H1 (cell line): ENCODE results near the gene RRP9. TPM values are rescaled to one million over a fixed set of nuclear protein-coding genes. Genes with fewer than 3 reads are reported as not detected.

Experiments
- CTCF ChIA-PET: fragments of 300-600 bp; sonication (Branson Sonifier 250); formaldehyde crosslinking; loops from one replicate; lab custom pipeline; 2021; ENCODE audit not compliant: partially characterized antibody; lab: Charles Lee
- POLR2A ChIA-PET: fragments of 300-600 bp; sonication (Branson Sonifier 250); formaldehyde crosslinking; loops from one replicate; lab custom pipeline; 2021; ENCODE audit warnings: inconsistent platforms; ENCODE audit not compliant: partially characterized antibody; lab: Charles Lee
- DNase-seq, 2 experiments: peaks; one replicate each; pipeline versions ENCODE4 v3.0.0 to v3.0.0-alpha.2; 2010 to 2022; ENCODE audit warnings: low spot score in 2 of 2, low read depth in 1 of 2, mixed read lengths in 1 of 2
- FAIRE-seq: peaks from 2 replicates; lab custom pipeline; 2011; peaks lifted over from hg19 to GRCh38; lab: Jason Lieb, UNC
- H2AFZ ChIP-seq: 2 replicates; pipeline ENCODE4 v1.8.1; 2012; ENCODE audit warnings: low read length, inconsistent platforms
- H2AK5ac ChIP-seq: 2 replicates; pipeline ENCODE4 v1.6.1; 2013; ENCODE audit warnings: low read depth, low read length
- H2BK120ac ChIP-seq: replicated peaks from 2 replicates; pipeline ENCODE3; 2013; ENCODE audit warnings: low read depth, low read length, inconsistent platforms
- H2BK12ac ChIP-seq: 2 replicates; pipeline ENCODE4 v1.6.1; 2013; ENCODE audit warnings: low read depth, low read length
- H2BK15ac ChIP-seq: 2 replicates; pipeline ENCODE4 v1.6.1; 2013; ENCODE audit warnings: low read length
- H2BK20ac ChIP-seq: 2 replicates; pipeline ENCODE4 v1.6.1; 2013; ENCODE audit warnings: low read length
- H2BK5ac ChIP-seq: 2 replicates; pipeline ENCODE4 v1.6.1; 2013; ENCODE audit warnings: low read depth, low read length
- H3K14ac ChIP-seq: 2 replicates; pipeline ENCODE4 v1.6.1; 2013; ENCODE audit warnings: inconsistent platforms; ENCODE audit not compliant: insufficient read length
- H3K18ac ChIP-seq: 2 replicates; pipeline ENCODE4 v1.6.1; 2013; ENCODE audit warnings: low read length; ENCODE audit errors: extremely low read depth
- H3K23ac ChIP-seq: 2 replicates; pipeline ENCODE4 v1.6.1; 2013; ENCODE audit warnings: inconsistent platforms; ENCODE audit not compliant: insufficient read length
- H3K23me2 ChIP-seq: 2 replicates; pipeline ENCODE4 v1.6.1; 2013; ENCODE audit warnings: low read depth, low read length
- H3K27ac ChIP-seq: 2 replicates; pipeline ENCODE4 v1.6.1; 2011; ENCODE audit warnings: low read depth, low read length, inconsistent platforms
- H3K27me3 ChIP-seq, 4 experiments: replicated peaks in 1 of 4; 1 replicate in 1 of 4; 2 replicates in 3 of 4; pipeline versions ENCODE4 v1.6.1 to v1.8.1; 2011 to 2013; ENCODE audit warnings: low read length in 3 of 4, mild to moderate bottlenecking in 3 of 4, inconsistent platforms in 2 of 4, mixed read lengths in 2 of 4, moderate library complexity in 1 of 4; ENCODE audit not compliant: control insufficient read depth in 3 of 4, insufficient read depth in 3 of 4; ENCODE audit errors: extremely low read depth in 1 of 4
- H3K36me3 ChIP-seq, 4 experiments: 2 replicates each; pipeline versions ENCODE4 v1.6.1 to v1.8.1; 2011 to 2013; ENCODE audit warnings: mild to moderate bottlenecking in 4 of 4, low read length in 3 of 4, moderate library complexity in 2 of 4, control low read depth in 1 of 4, inconsistent platforms in 1 of 4; ENCODE audit not compliant: insufficient read depth in 4 of 4, control insufficient read depth in 2 of 4
- H3K4ac ChIP-seq: replicated peaks from 2 replicates; pipeline ENCODE3; 2013; ENCODE audit warnings: low read length, low read depth, mixed read lengths, inconsistent platforms; ENCODE audit not compliant: insufficient read length
- H3K4me1 ChIP-seq, 4 experiments: replicated peaks in 1 of 4; 1 replicate in 1 of 4; 2 replicates in 3 of 4; pipeline versions ENCODE4 v1.6.1 to v1.8.1; 2011 to 2013; ENCODE audit warnings: low read length in 3 of 4, inconsistent platforms in 2 of 4, mixed read lengths in 1 of 4; ENCODE audit not compliant: insufficient read depth in 4 of 4, control insufficient read depth in 3 of 4
- H3K4me2 ChIP-seq, 2 experiments: 2 replicates each; pipeline versions ENCODE4 v1.6.1 to v1.8.1; 2011 to 2013; ENCODE audit warnings: low read depth in 2 of 2, low read length in 2 of 2, control low read depth in 1 of 2, inconsistent platforms in 1 of 2, mild to moderate bottlenecking in 1 of 2; ENCODE audit not compliant: insufficient read depth in 1 of 2
- H3K4me3 ChIP-seq, 4 experiments: fragments of 200-600, 300-600 bp in 1 of 4; sonication (generic), shearing (Covaris generic), sonication (Bioruptor Twin) in 1 of 4; 2 replicates each; pipeline versions ENCODE4 v1.5.1 to v1.8.1; 2011 to 2016; ENCODE audit warnings: low read length in 4 of 4, low read depth in 3 of 4, control low read depth in 2 of 4, inconsistent platforms in 2 of 4, mild to moderate bottlenecking in 2 of 4, mixed read lengths in 1 of 4, moderate library complexity in 1 of 4; ENCODE audit not compliant: insufficient read depth in 2 of 4; ENCODE audit errors: extremely low read depth in 1 of 4
- H3K56ac ChIP-seq: replicated peaks from 2 replicates; pipeline ENCODE3; 2013; ENCODE audit warnings: low read depth, mild to moderate bottlenecking, mixed read lengths, low read length, inconsistent platforms; ENCODE audit not compliant: insufficient read length
- H3K79me1 ChIP-seq: 2 replicates; pipeline ENCODE4 v1.6.1; 2013; ENCODE audit warnings: low read depth, low read length, control low read depth
- H3K79me2 ChIP-seq, 2 experiments: 2 replicates each; pipeline versions ENCODE4 v1.6.1 to v1.8.1; 2012 to 2013; ENCODE audit warnings: low read length in 2 of 2, mild to moderate bottlenecking in 2 of 2, inconsistent platforms in 1 of 2; ENCODE audit not compliant: insufficient read depth in 2 of 2, control insufficient read depth in 1 of 2
- H3K9ac ChIP-seq, 4 experiments: replicated peaks in 1 of 4; 1 replicate in 1 of 4; 2 replicates in 3 of 4; pipeline versions ENCODE4 v1.6.1 to v1.8.1; 2011 to 2013; ENCODE audit warnings: low read depth in 3 of 4, low read length in 3 of 4, control low read depth in 2 of 4, mild to moderate bottlenecking in 2 of 4, moderate library complexity in 2 of 4, inconsistent platforms in 1 of 4; ENCODE audit errors: extremely low read depth in 1 of 4
- H3K9me3 ChIP-seq, 2 experiments: 2 replicates each; pipeline versions ENCODE4 v1.6.1 to v1.8.1; 2012 to 2013; ENCODE audit warnings: mild to moderate bottlenecking in 2 of 2, moderate library complexity in 2 of 2, control low read depth in 1 of 2, inconsistent platforms in 1 of 2, low read depth in 1 of 2, low read length in 1 of 2, mixed read lengths in 1 of 2; ENCODE audit not compliant: insufficient read depth in 2 of 2
- H4K20me1 ChIP-seq, 2 experiments: replicated peaks in 1 of 2; 2 replicates each; pipeline versions ENCODE3 to v1.8.1; 2011 to 2013; ENCODE audit warnings: inconsistent platforms in 2 of 2, low read length in 2 of 2, mild to moderate bottlenecking in 1 of 2; ENCODE audit not compliant: insufficient read depth in 2 of 2, control insufficient read depth in 1 of 2
- H4K5ac ChIP-seq: 2 replicates; pipeline ENCODE4 v1.6.1; 2013; ENCODE audit warnings: low read length, low read depth, mixed read lengths, inconsistent platforms; ENCODE audit not compliant: insufficient read length
- H4K8ac ChIP-seq: 2 replicates; pipeline ENCODE4 v1.8.0; 2013; ENCODE audit warnings: mild to moderate bottlenecking, moderate library complexity, low read length, inconsistent platforms; ENCODE audit not compliant: insufficient read depth; ENCODE audit errors: extremely low read depth
- H4K91ac ChIP-seq: replicated peaks from 2 replicates; pipeline ENCODE3; 2013; ENCODE audit warnings: low read length, mixed read lengths, inconsistent platforms; ENCODE audit not compliant: insufficient read length
- CBX8 ChIP-seq: fragments of 300-800, 300-1000 bp; sonication (generic); IDR thresholded peaks from 2 replicates; pipeline ENCODE4 v1.7.1; 2016; ENCODE audit warnings: low read depth, low read length, borderline replicate concordance
- CHD1 ChIP-seq: IDR thresholded peaks from 2 replicates; pipeline ENCODE4 v1.6.1; 2012; ENCODE audit warnings: low read depth, low read length, improper control_type of control experiment
- FOSL1 ChIP-seq: IDR thresholded peaks from 2 replicates; pipeline ENCODE4 v1.6.1; 2011; ENCODE audit warnings: mild to moderate bottlenecking, low read depth, low read length, moderate library complexity; ENCODE audit not compliant: insufficient read depth
- NANOG ChIP-seq: IDR thresholded peaks from 2 replicates; pipeline ENCODE4 v1.6.1; 2011; ENCODE audit warnings: low read length, low read depth, mild to moderate bottlenecking, inconsistent platforms; ENCODE audit not compliant: insufficient read depth, poor library complexity, severe bottlenecking
- PHF8 ChIP-seq: fragments of 200-600 bp; sonication (generic); conservative IDR thresholded peaks from 2 replicates; pipeline ENCODE4 v1.7.1; 2012; ENCODE audit warnings: low read depth, mild to moderate bottlenecking, inconsistent platforms, low read length, moderate library complexity
- POLR2AphosphoS5 ChIP-seq: IDR thresholded peaks from 2 replicates; pipeline ENCODE4 v1.6.1; 2011; ENCODE audit warnings: low read depth, low read length
- RNF2 ChIP-seq: fragments of 200-900, 300-1000 bp; sonication (generic); IDR thresholded peaks from 2 replicates; pipeline ENCODE4 v1.7.1; 2016; ENCODE audit warnings: borderline replicate concordance, low read depth, mild to moderate bottlenecking, antibody characterized with exemption, low read length; ENCODE audit not compliant: poor library complexity, severe bottlenecking; ENCODE audit errors: missing control alignments
- RXRA ChIP-seq: IDR thresholded peaks from 2 replicates; pipeline ENCODE4 v1.6.1; 2011; ENCODE audit warnings: low read depth, mild to moderate bottlenecking, low read length, moderate library complexity; ENCODE audit not compliant: insufficient read depth
- WGBS, 2 experiments: shearing (Covaris generic) in 1 of 2; methylation state at CpG; one replicate each; pipeline versions ENCODE4 v1.1.6 to v1.1.7; 2013 to 2015; ENCODE audit warnings: low lambda C conversion rate in 2 of 2, mixed read lengths in 2 of 2, inconsistent platforms in 1 of 2, low coverage in 1 of 2, missing lambda C conversion rate in 1 of 2; ENCODE audit not compliant: insufficient replicate concordance in 2 of 2, insufficient coverage in 1 of 2, insufficient read length in 1 of 2; ENCODE audit errors: extremely low coverage in 1 of 2, missing lambda C conversion rate in 1 of 2; 5-methylcytosine and 5-hydroxymethylcytosine counted together
- polyA plus RNA-seq, 7 experiments: library from polyadenylated mRNA; depleted of rRNA in 3 of 7; stranded (reverse) in 5 of 7; unstranded in 2 of 7; fragments of >200 nt in 5 of 7; fragments of 200-250 nt in 2 of 7; gene quantifications; 1 replicate in 5 of 7; 2 replicates in 1 of 7; 4 replicates in 1 of 7; pipeline versions ENCODE4 v1.2.1 to v1.2.3, GENCODE V29; 2011 to 2013; ENCODE audit warnings: missing spikeins in 2 of 7, mixed read lengths in 2 of 7
- total RNA-seq: library from RNA; stranded (reverse); fragmentation: NEBNext Ultra II Directional; extraction: Animal tissue kit (Norgen Biotek cat#: 25700); gene quantifications from 2 replicates; pipeline ENCODE4 v1.2.1, GENCODE V29; 2021

RRP9 gene
- total and polyA plus RNA-seq, 2 of the 8 experiments (the other 6 are each of a cell fraction or from before 2014, with no cell fraction given): 55.6 to 68.9 TPM

GRCh38 chr3:51945031-51945840, 3.5 kb upstream of the RRP9 start:
- Histone ChIP-seq H3K79me2 (peaks cover 0 to 11% of the 10 kb centered on the region in 2 experiments; a peak in 3 of 4 replicates), H3K23me2 (peaks cover 9% of the 10 kb centered on the region; the same call in 1 of the 2 replicates), H4K20me1 (peaks cover 3 to 8% of the 10 kb centered on the region in 2 experiments), H3K18ac (no peak overlapping the region), H3K23ac (no peak overlapping the region), H3K79me1 (peaks cover 5% of the 10 kb centered on the region; the same call in 1 of the 2 replicates), H2AK5ac (no peak overlapping the region), H3K9me3 (no peaks in the 10 kb centered on the region), H3K27me3 (peaks cover 0 to 10% (median 4%) of the 10 kb centered on the region in 4 experiments; a peak in 5 of 7 replicates), H3K14ac (no peak overlapping the region), H2BK5ac (no peak overlapping the region), H2AFZ (no peak overlapping the region), H3K4ac (no peak overlapping the region), H4K8ac (no peak overlapping the region; the same call in 1 of the 2 replicates), H3K4me3 (no peak overlapping the region), H3K4me1 (peaks cover 2 to 13% (median 6%) of the 10 kb centered on the region in 4 experiments), H3K36me3 (no peaks in the 10 kb centered on the region), H2BK12ac (no peak overlapping the region), H3K56ac (no peak overlapping the region), H4K91ac (no peak overlapping the region), H4K5ac (no peak overlapping the region), H3K4me2 (no peak overlapping the region), H2BK15ac (no peak overlapping the region), H3K9ac (no peak overlapping the region; a peak in 1 of 7 replicates), H3K27ac (no peak overlapping the region), H2BK120ac (no peak overlapping the region), H2BK20ac (no peak overlapping the region)
- CTCF ChIA-PET: interaction anchor here (0.9 to 5.1 kb wide), 9 partner anchors 10 to 125 kb away, joined by 3 to 44 read pairs (median 6); partner anchors contain the start of genes ABHD14B, ACY1 and RPL29
- POLR2A ChIA-PET: interaction anchor here (0.9 to 15.7 kb wide), 5 partner anchors 9 to 48 kb away, joined by 3 to 148 read pairs (median 6); partner anchors contain the start of genes ACY1, GPR62, PCBP4 and RPL29
- no peak for DNase-seq
- WGBS, 2 experiments: 89% methylated on average over 15 of the region's 18 CpGs; no CpG with 5 or more reads in 1 of the 2 experiments
- FAIRE-seq: no peak
- TF ChIP-seq RXRA (no peak), CHD1 (no peak), RNF2 (no peak), POLR2AphosphoS5 (no peak), NANOG (no peak), FOSL1 (no peak), PHF8 (no peak), CBX8 (no peak)
